Liver (tissue), 9 donors: Measurements from ENCODE around the gene FGF19. TPM values are rescaled to one million over a fixed set of nuclear protein-coding genes. Genes with fewer than 3 reads are reported as not detected.

ENCODE experiments used
- DNase-seq: peaks from one replicate; pipeline ENCODE4 v3.0.0-alpha.2; 2017; ENCODE audit warnings: low spot score
- H3K27ac ChIP-seq, 2 donors: one replicate each; pipeline ENCODE4 v1.7.0; 2013; ENCODE audit warnings: inconsistent platforms in 2 of 2, low read length in 2 of 2, control low read depth in 1 of 2, low read depth in 1 of 2, mild to moderate bottlenecking in 1 of 2
- H3K27me3 ChIP-seq, 4 donors: one replicate each; pipeline versions ENCODE4 v1.6.1 to v1.7.0; 2013; ENCODE audit warnings: low read length in 3 of 4, inconsistent platforms in 1 of 4, mild to moderate bottlenecking in 1 of 4, moderate library complexity in 1 of 4; ENCODE audit not compliant: control insufficient read depth in 4 of 4, insufficient read depth in 4 of 4
- H3K36me3 ChIP-seq, 4 donors: one replicate each; pipeline versions ENCODE4 v1.6.1 to v1.7.0; 2013; ENCODE audit warnings: low read length in 3 of 4, mild to moderate bottlenecking in 3 of 4, low read depth in 1 of 4, moderate library complexity in 1 of 4; ENCODE audit not compliant: control insufficient read depth in 4 of 4, insufficient read depth in 3 of 4
- H3K4me1 ChIP-seq, 4 donors: one replicate each; pipeline versions ENCODE4 v1.6.1 to v1.7.0; 2013; ENCODE audit warnings: low read length in 3 of 4, mild to moderate bottlenecking in 3 of 4, moderate library complexity in 1 of 4; ENCODE audit not compliant: control insufficient read depth in 4 of 4, insufficient read depth in 4 of 4
- H3K4me3 ChIP-seq, 3 donors: one replicate each; pipeline versions ENCODE4 v1.6.1 to v1.7.0; 2013; ENCODE audit warnings: low read length in 3 of 3, control low read depth in 1 of 3, low read depth in 1 of 3, mild to moderate bottlenecking in 1 of 3
- H3K9ac ChIP-seq, 2 donors: one replicate each; pipeline ENCODE4 v1.7.0; 2013; ENCODE audit warnings: low read length in 2 of 2, mild to moderate bottlenecking in 2 of 2, moderate library complexity in 2 of 2, control low read depth in 1 of 2, low read depth in 1 of 2
- H3K9me3 ChIP-seq, 4 donors: one replicate each; pipeline versions ENCODE4 v1.6.1 to v1.7.0; 2013; ENCODE audit warnings: low read length in 3 of 4; ENCODE audit not compliant: control insufficient read depth in 4 of 4
- ATF3 ChIP-seq: IDR thresholded peaks from 2 replicates; pipeline ENCODE4 v1.6.1; 2016; ENCODE audit warnings: antibody characterized with exemption
- CTCF ChIP-seq: fragments of 150-350 bp; IDR thresholded peaks from 2 replicates; pipeline ENCODE4 v1.5.1; 2017; ENCODE audit warnings: improper control_type of control experiment, low read depth, low read length; ENCODE audit not compliant: missing input control
- EGR1 ChIP-seq, 2 donors: IDR thresholded peaks; 2 replicates each; pipeline ENCODE4 v1.6.1; 2016 to 2018; ENCODE audit warnings: antibody characterized with exemption in 2 of 2, low read depth in 2 of 2
- FOXA1 ChIP-seq: IDR thresholded peaks from 2 replicates; pipeline ENCODE4 v1.6.1; 2016; ENCODE audit warnings: antibody characterized with exemption
- FOXA2 ChIP-seq: IDR thresholded peaks from 2 replicates; pipeline ENCODE4 v1.6.1; 2016; ENCODE audit warnings: antibody characterized with exemption
- GABPA ChIP-seq, 2 donors: IDR thresholded peaks in 1 of 2; conservative IDR thresholded peaks in 1 of 2; 2 replicates each; pipeline ENCODE4 v1.6.1; 2016; ENCODE audit warnings: antibody characterized with exemption in 2 of 2, mild to moderate bottlenecking in 1 of 2, moderate library complexity in 1 of 2
- HNF4A ChIP-seq, 2 donors: conservative IDR thresholded peaks; 2 replicates each; pipeline ENCODE4 v1.6.1; 2016; ENCODE audit warnings: antibody characterized with exemption in 2 of 2, mild to moderate bottlenecking in 2 of 2
- HNF4G ChIP-seq: IDR thresholded peaks from 2 replicates; pipeline ENCODE4 v1.6.1; 2016; ENCODE audit warnings: antibody characterized with exemption
- JUND ChIP-seq, 2 donors: IDR thresholded peaks; 2 replicates each; pipeline ENCODE4 v1.6.1; 2016; ENCODE audit warnings: antibody characterized with exemption in 2 of 2
- RAD21 ChIP-seq, 2 donors: IDR thresholded peaks; 2 replicates each; pipeline ENCODE4 v1.6.1; 2016; ENCODE audit warnings: antibody characterized with exemption in 2 of 2, mild to moderate bottlenecking in 2 of 2
- REST ChIP-seq: IDR thresholded peaks from 2 replicates; pipeline ENCODE4 v1.6.1; 2016; ENCODE audit warnings: antibody characterized with exemption, mild to moderate bottlenecking
- RXRA ChIP-seq, 2 donors: IDR thresholded peaks; 2 replicates each; pipeline ENCODE4 v1.6.1; 2017 to 2018; ENCODE audit warnings: antibody characterized with exemption in 2 of 2, mild to moderate bottlenecking in 1 of 2
- SP1 ChIP-seq: IDR thresholded peaks from 2 replicates; pipeline ENCODE4 v1.6.1; 2018; ENCODE audit warnings: antibody characterized with exemption, mild to moderate bottlenecking
- WGBS: extraction: QIAGEN DNeasy Blood & Tissue Kit; methylation state at CpG from one replicate; pipeline ENCODE4 v1.1.7; 2013; 5-methylcytosine and 5-hydroxymethylcytosine counted together
- polyA plus RNA-seq, 2 donors: library from polyadenylated mRNA; stranded (reverse) in 1 of 2; unstranded in 1 of 2; fragments of 200-250 nt in 1 of 2; fragments of >200 nt in 1 of 2; fragmentation: Nextera tagmentation in 1 of 2; extraction: Ambion mirVana in 1 of 2; gene quantifications; one replicate each; pipeline versions ENCODE4 v1.2.1 to v1.2.3, GENCODE V29; 2013 to 2015
- total RNA-seq, 2 donors: library from RNA; depleted of rRNA; stranded (reverse); fragments of >200 nt; gene quantifications; one replicate each; pipeline ENCODE4 v1.2.3, GENCODE V29; 2014
- TF ChIP-seq, protein P1 (sequence below): IDR thresholded peaks from 2 replicates; pipeline ENCODE4 v1.6.1; 2016; ENCODE audit warnings: antibody characterized with exemption
- TF ChIP-seq, protein P2 (sequence below): IDR thresholded peaks from 2 replicates; pipeline ENCODE4 v1.6.1; 2016; ENCODE audit warnings: antibody characterized with exemption
- donor health status: healthy.
- donor health status: healthy.
- donor health status: healthy.
- donor health status: healthy.
- donor health status: healthy.

Gene FGF19
- total and polyA plus RNA-seq, 4 donors = 0.09 TPM; not detected in 3

- H3K27me3 ChIP-seq = peaks cover 0 to 14% (median 3%) of the 10 kb centered on the region in 4 donors
These were observed 4.6 kb downstream of the FGF19 start for GRCh38 chr11:69699213-69699612.

GRCh38 chr11:69698362-69698761, 5.5 kb downstream of the FGF19 start:
- DNase-seq = no peak
- H3K9ac ChIP-seq = no peak overlapping the region
- peaks cover 0 to 6% (median 3%) of the 10 kb centered on the region in 4 donors for H3K27me3 ChIP-seq
- peaks cover 4 to 11% (median 7%) of the 10 kb centered on the region in 4 donors for H3K4me1 ChIP-seq
- H3K9me3 ChIP-seq = no peaks in the 10 kb centered on the region
- no peak for TF ChIP-seq JUND (IDR thresholded peaks at IDR 0.05)
- no peak for TF ChIP-seq SP1
- TF ChIP-seq, protein P1, sequence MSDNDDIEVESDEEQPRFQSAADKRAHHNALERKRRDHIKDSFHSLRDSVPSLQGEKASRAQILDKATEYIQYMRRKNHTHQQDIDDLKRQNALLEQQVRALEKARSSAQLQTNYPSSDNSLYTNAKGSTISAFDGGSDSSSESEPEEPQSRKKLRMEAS = no peak
- H3K4me3 ChIP-seq = no peak overlapping the region
- 97% methylated on average over 2 of the region's 2 CpGs for WGBS
- no peaks in the 10 kb centered on the region for H3K36me3 ChIP-seq
- no peak overlapping the region for H3K27ac ChIP-seq

More at GRCh38 chr11:69699213-69699612, 4.6 kb downstream of the FGF19 start:
- no peak for DNase-seq
- 89% methylated on average over 13 of the region's 13 CpGs for WGBS
- TF ChIP-seq RAD21 (IDR thresholded peaks at IDR 0.05) (no peak), JUND (IDR thresholded peaks at IDR 0.05) (no peak), HNF4G (no peak), ATF3 (no peak), GABPA (IDR thresholded peaks at IDR 0.05 in 1 of 2, conservative IDR thresholded peaks at IDR 0.05 in 1 of 2) (no peak), EGR1 (IDR thresholded peaks at IDR 0.05; ENCODE audit: low read depth in 2 of 2) (no peak), FOXA1 (no peak), RXRA (IDR thresholded peaks at IDR 0.05) (no peak), SP1 (no peak), FOXA2 (no peak), CTCF (no peak)
- TF ChIP-seq, protein P2, sequence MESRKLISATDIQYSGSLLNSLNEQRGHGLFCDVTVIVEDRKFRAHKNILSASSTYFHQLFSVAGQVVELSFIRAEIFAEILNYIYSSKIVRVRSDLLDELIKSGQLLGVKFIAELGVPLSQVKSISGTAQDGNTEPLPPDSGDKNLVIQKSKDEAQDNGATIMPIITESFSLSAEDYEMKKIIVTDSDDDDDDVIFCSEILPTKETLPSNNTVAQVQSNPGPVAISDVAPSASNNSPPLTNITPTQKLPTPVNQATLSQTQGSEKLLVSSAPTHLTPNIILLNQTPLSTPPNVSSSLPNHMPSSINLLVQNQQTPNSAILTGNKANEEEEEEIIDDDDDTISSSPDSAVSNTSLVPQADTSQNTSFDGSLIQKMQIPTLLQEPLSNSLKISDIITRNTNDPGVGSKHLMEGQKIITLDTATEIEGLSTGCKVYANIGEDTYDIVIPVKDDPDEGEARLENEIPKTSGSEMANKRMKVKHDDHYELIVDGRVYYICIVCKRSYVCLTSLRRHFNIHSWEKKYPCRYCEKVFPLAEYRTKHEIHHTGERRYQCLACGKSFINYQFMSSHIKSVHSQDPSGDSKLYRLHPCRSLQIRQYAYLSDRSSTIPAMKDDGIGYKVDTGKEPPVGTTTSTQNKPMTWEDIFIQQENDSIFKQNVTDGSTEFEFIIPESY = no peak
- TF ChIP-seq, protein P1 = no peak
- peaks cover 4 to 17% (median 8%) of the 10 kb centered on the region in 4 donors for H3K4me1 ChIP-seq
- H3K4me3 ChIP-seq = no peak overlapping the region
- H3K36me3 ChIP-seq = no peaks in the 10 kb centered on the region
- no peaks in the 10 kb centered on the region for H3K9me3 ChIP-seq
- H3K9ac ChIP-seq = no peak overlapping the region
- no peak overlapping the region for H3K27ac ChIP-seq

- Histone ChIP-seq H3K27me3 (peaks cover 0 to 2% (median 1%) of the 10 kb centered on the region in 4 donors), H3K27ac (no peak overlapping the region), H3K4me3 (no peak overlapping the region), H3K4me1 (peaks cover 4 to 11% (median 7%) of the 10 kb centered on the region in 4 donors), H3K9ac (no peak overlapping the region), H3K36me3 (no peaks in the 10 kb centered on the region), H3K9me3 (no peaks in the 10 kb centered on the region)
- DNase-seq = no peak
- 93% methylated on average over 10 of the region's 10 CpGs for WGBS
- TF ChIP-seq GABPA (IDR thresholded peaks at IDR 0.05 in 1 of 2, conservative IDR thresholded peaks at IDR 0.05 in 1 of 2) (no peak), HNF4A (conservative IDR thresholded peaks at IDR 0.05) (no peak), FOXA2 (no peak), JUND (IDR thresholded peaks at IDR 0.05) (no peak), FOXA1 (no peak), RAD21 (IDR thresholded peaks at IDR 0.05) (no peak), HNF4G (no peak), REST (no peak)
- TF ChIP-seq, protein P2 = no peak
These were observed 6.0 kb downstream of the FGF19 start for GRCh38 chr11:69697861-69698260.
